H1 (cell line): ENCODE results near the gene ALK. TPM values are rescaled to one million over a fixed set of nuclear protein-coding genes. Genes with fewer than 3 reads are reported as not detected.

ENCODE experiments used
- CTCF ChIA-PET: fragments of 300-600 bp; sonication (Branson Sonifier 250); formaldehyde crosslinking; loops from one replicate; lab custom pipeline; 2021; ENCODE audit not compliant: partially characterized antibody; lab: Charles Lee
- POLR2A ChIA-PET: fragments of 300-600 bp; sonication (Branson Sonifier 250); formaldehyde crosslinking; loops from one replicate; lab custom pipeline; 2021; ENCODE audit warnings: inconsistent platforms; ENCODE audit not compliant: partially characterized antibody; lab: Charles Lee
- DNase-seq, 2 experiments: peaks; one replicate each; pipeline versions ENCODE4 v3.0.0 to v3.0.0-alpha.2; 2010 to 2022; ENCODE audit warnings: low spot score in 2 of 2, low read depth in 1 of 2, mixed read lengths in 1 of 2
- FAIRE-seq: peaks from 2 replicates; lab custom pipeline; 2011; peaks lifted over from hg19 to GRCh38; lab: Jason Lieb, UNC
- H2AFZ ChIP-seq: 2 replicates; pipeline ENCODE4 v1.8.1; 2012; ENCODE audit warnings: low read length, inconsistent platforms
- H2AK5ac ChIP-seq: 2 replicates; pipeline ENCODE4 v1.6.1; 2013; ENCODE audit warnings: low read depth, low read length
- H2BK120ac ChIP-seq: replicated peaks from 2 replicates; pipeline ENCODE3; 2013; ENCODE audit warnings: low read depth, low read length, inconsistent platforms
- H2BK12ac ChIP-seq: 2 replicates; pipeline ENCODE4 v1.6.1; 2013; ENCODE audit warnings: low read depth, low read length
- H2BK15ac ChIP-seq: 2 replicates; pipeline ENCODE4 v1.6.1; 2013; ENCODE audit warnings: low read length
- H2BK20ac ChIP-seq: 2 replicates; pipeline ENCODE4 v1.6.1; 2013; ENCODE audit warnings: low read length
- H2BK5ac ChIP-seq: 2 replicates; pipeline ENCODE4 v1.6.1; 2013; ENCODE audit warnings: low read depth, low read length
- H3K14ac ChIP-seq: 2 replicates; pipeline ENCODE4 v1.6.1; 2013; ENCODE audit warnings: inconsistent platforms; ENCODE audit not compliant: insufficient read length
- H3K18ac ChIP-seq: 2 replicates; pipeline ENCODE4 v1.6.1; 2013; ENCODE audit warnings: low read length; ENCODE audit errors: extremely low read depth
- H3K23ac ChIP-seq: 2 replicates; pipeline ENCODE4 v1.6.1; 2013; ENCODE audit warnings: inconsistent platforms; ENCODE audit not compliant: insufficient read length
- H3K23me2 ChIP-seq: 2 replicates; pipeline ENCODE4 v1.6.1; 2013; ENCODE audit warnings: low read depth, low read length
- H3K27ac ChIP-seq: 2 replicates; pipeline ENCODE4 v1.6.1; 2011; ENCODE audit warnings: low read depth, low read length, inconsistent platforms
- H3K27me3 ChIP-seq, 4 experiments: replicated peaks in 1 of 4; 1 replicate in 1 of 4; 2 replicates in 3 of 4; pipeline versions ENCODE4 v1.6.1 to v1.8.1; 2011 to 2013; ENCODE audit warnings: low read length in 3 of 4, mild to moderate bottlenecking in 3 of 4, inconsistent platforms in 2 of 4, mixed read lengths in 2 of 4, moderate library complexity in 1 of 4; ENCODE audit not compliant: control insufficient read depth in 3 of 4, insufficient read depth in 3 of 4; ENCODE audit errors: extremely low read depth in 1 of 4
- H3K36me3 ChIP-seq, 4 experiments: 2 replicates each; pipeline versions ENCODE4 v1.6.1 to v1.8.1; 2011 to 2013; ENCODE audit warnings: mild to moderate bottlenecking in 4 of 4, low read length in 3 of 4, moderate library complexity in 2 of 4, control low read depth in 1 of 4, inconsistent platforms in 1 of 4; ENCODE audit not compliant: insufficient read depth in 4 of 4, control insufficient read depth in 2 of 4
- H3K4ac ChIP-seq: replicated peaks from 2 replicates; pipeline ENCODE3; 2013; ENCODE audit warnings: low read length, low read depth, mixed read lengths, inconsistent platforms; ENCODE audit not compliant: insufficient read length
- H3K4me1 ChIP-seq, 4 experiments: replicated peaks in 1 of 4; 1 replicate in 1 of 4; 2 replicates in 3 of 4; pipeline versions ENCODE4 v1.6.1 to v1.8.1; 2011 to 2013; ENCODE audit warnings: low read length in 3 of 4, inconsistent platforms in 2 of 4, mixed read lengths in 1 of 4; ENCODE audit not compliant: insufficient read depth in 4 of 4, control insufficient read depth in 3 of 4
- H3K4me2 ChIP-seq, 2 experiments: 2 replicates each; pipeline versions ENCODE4 v1.6.1 to v1.8.1; 2011 to 2013; ENCODE audit warnings: low read depth in 2 of 2, low read length in 2 of 2, control low read depth in 1 of 2, inconsistent platforms in 1 of 2, mild to moderate bottlenecking in 1 of 2; ENCODE audit not compliant: insufficient read depth in 1 of 2
- H3K4me3 ChIP-seq, 4 experiments: fragments of 200-600, 300-600 bp in 1 of 4; sonication (generic), shearing (Covaris generic), sonication (Bioruptor Twin) in 1 of 4; 2 replicates each; pipeline versions ENCODE4 v1.5.1 to v1.8.1; 2011 to 2016; ENCODE audit warnings: low read length in 4 of 4, low read depth in 3 of 4, control low read depth in 2 of 4, inconsistent platforms in 2 of 4, mild to moderate bottlenecking in 2 of 4, mixed read lengths in 1 of 4, moderate library complexity in 1 of 4; ENCODE audit not compliant: insufficient read depth in 2 of 4; ENCODE audit errors: extremely low read depth in 1 of 4
- H3K56ac ChIP-seq: replicated peaks from 2 replicates; pipeline ENCODE3; 2013; ENCODE audit warnings: low read depth, mild to moderate bottlenecking, mixed read lengths, low read length, inconsistent platforms; ENCODE audit not compliant: insufficient read length
- H3K79me1 ChIP-seq: 2 replicates; pipeline ENCODE4 v1.6.1; 2013; ENCODE audit warnings: low read depth, low read length, control low read depth
- H3K79me2 ChIP-seq, 2 experiments: 2 replicates each; pipeline versions ENCODE4 v1.6.1 to v1.8.1; 2012 to 2013; ENCODE audit warnings: low read length in 2 of 2, mild to moderate bottlenecking in 2 of 2, inconsistent platforms in 1 of 2; ENCODE audit not compliant: insufficient read depth in 2 of 2, control insufficient read depth in 1 of 2
- H3K9ac ChIP-seq, 4 experiments: replicated peaks in 1 of 4; 1 replicate in 1 of 4; 2 replicates in 3 of 4; pipeline versions ENCODE4 v1.6.1 to v1.8.1; 2011 to 2013; ENCODE audit warnings: low read depth in 3 of 4, low read length in 3 of 4, control low read depth in 2 of 4, mild to moderate bottlenecking in 2 of 4, moderate library complexity in 2 of 4, inconsistent platforms in 1 of 4; ENCODE audit errors: extremely low read depth in 1 of 4
- H3K9me3 ChIP-seq, 2 experiments: 2 replicates each; pipeline versions ENCODE4 v1.6.1 to v1.8.1; 2012 to 2013; ENCODE audit warnings: mild to moderate bottlenecking in 2 of 2, moderate library complexity in 2 of 2, control low read depth in 1 of 2, inconsistent platforms in 1 of 2, low read depth in 1 of 2, low read length in 1 of 2, mixed read lengths in 1 of 2; ENCODE audit not compliant: insufficient read depth in 2 of 2
- H4K20me1 ChIP-seq, 2 experiments: replicated peaks in 1 of 2; 2 replicates each; pipeline versions ENCODE3 to v1.8.1; 2011 to 2013; ENCODE audit warnings: inconsistent platforms in 2 of 2, low read length in 2 of 2, mild to moderate bottlenecking in 1 of 2; ENCODE audit not compliant: insufficient read depth in 2 of 2, control insufficient read depth in 1 of 2
- H4K5ac ChIP-seq: 2 replicates; pipeline ENCODE4 v1.6.1; 2013; ENCODE audit warnings: low read length, low read depth, mixed read lengths, inconsistent platforms; ENCODE audit not compliant: insufficient read length
- H4K8ac ChIP-seq: 2 replicates; pipeline ENCODE4 v1.8.0; 2013; ENCODE audit warnings: mild to moderate bottlenecking, moderate library complexity, low read length, inconsistent platforms; ENCODE audit not compliant: insufficient read depth; ENCODE audit errors: extremely low read depth
- H4K91ac ChIP-seq: replicated peaks from 2 replicates; pipeline ENCODE3; 2013; ENCODE audit warnings: low read length, mixed read lengths, inconsistent platforms; ENCODE audit not compliant: insufficient read length
- GABPA ChIP-seq: IDR thresholded peaks from 2 replicates; pipeline ENCODE4 v1.6.1; 2011; ENCODE audit warnings: mild to moderate bottlenecking, low read length, moderate library complexity, borderline replicate concordance; ENCODE audit not compliant: insufficient read depth
- JUND ChIP-seq: IDR thresholded peaks from 2 replicates; pipeline ENCODE4 v1.6.1; 2011; ENCODE audit warnings: mild to moderate bottlenecking, improper control_type of control experiment, low read length
- KDM5A ChIP-seq: fragments of 200-600 bp; IDR thresholded peaks from 2 replicates; pipeline ENCODE4 v1.7.1; 2012; ENCODE audit warnings: mild to moderate bottlenecking, low read length, inconsistent platforms, mixed read lengths
- NANOG ChIP-seq: IDR thresholded peaks from 2 replicates; pipeline ENCODE4 v1.6.1; 2011; ENCODE audit warnings: low read length, low read depth, mild to moderate bottlenecking, inconsistent platforms; ENCODE audit not compliant: insufficient read depth, poor library complexity, severe bottlenecking
- RBBP5 ChIP-seq: IDR thresholded peaks from 2 replicates; pipeline ENCODE4 v1.7.1; 2012; ENCODE audit warnings: low read depth, mild to moderate bottlenecking, inconsistent platforms, low read length, moderate library complexity, borderline replicate concordance
- SIN3A ChIP-seq, 2 experiments: IDR thresholded peaks in 1 of 2; conservative IDR thresholded peaks in 1 of 2; 2 replicates each; pipeline ENCODE4 v1.6.1; 2011 to 2012; ENCODE audit warnings: low read length in 2 of 2, improper control_type of control experiment in 1 of 2, low read depth in 1 of 2, mild to moderate bottlenecking in 1 of 2
- SIRT6 ChIP-seq: IDR thresholded peaks from one replicate; pipeline ENCODE4 v1.7.1; 2012; ENCODE audit warnings: low read length, inconsistent platforms
- TAF1 ChIP-seq: IDR thresholded peaks from 2 replicates; pipeline ENCODE4 v1.6.1; 2011; ENCODE audit warnings: mild to moderate bottlenecking, low read depth, low read length
- WGBS, 2 experiments: shearing (Covaris generic) in 1 of 2; methylation state at CpG; one replicate each; pipeline versions ENCODE4 v1.1.6 to v1.1.7; 2013 to 2015; ENCODE audit warnings: low lambda C conversion rate in 2 of 2, mixed read lengths in 2 of 2, inconsistent platforms in 1 of 2, low coverage in 1 of 2, missing lambda C conversion rate in 1 of 2; ENCODE audit not compliant: insufficient replicate concordance in 2 of 2, insufficient coverage in 1 of 2, insufficient read length in 1 of 2; ENCODE audit errors: extremely low coverage in 1 of 2, missing lambda C conversion rate in 1 of 2; 5-methylcytosine and 5-hydroxymethylcytosine counted together
- polyA plus RNA-seq, 7 experiments: library from polyadenylated mRNA; depleted of rRNA in 3 of 7; stranded (reverse) in 5 of 7; unstranded in 2 of 7; fragments of >200 nt in 5 of 7; fragments of 200-250 nt in 2 of 7; gene quantifications; 1 replicate in 5 of 7; 2 replicates in 1 of 7; 4 replicates in 1 of 7; pipeline versions ENCODE4 v1.2.1 to v1.2.3, GENCODE V29; 2011 to 2013; ENCODE audit warnings: missing spikeins in 2 of 7, mixed read lengths in 2 of 7
- total RNA-seq: library from RNA; stranded (reverse); fragmentation: NEBNext Ultra II Directional; extraction: Animal tissue kit (Norgen Biotek cat#: 25700); gene quantifications from 2 replicates; pipeline ENCODE4 v1.2.1, GENCODE V29; 2021
- TF ChIP-seq, protein P1 (sequence below): IDR thresholded peaks from 2 replicates; pipeline ENCODE4 v1.6.1; 2011; ENCODE audit warnings: low read length, improper control_type of control experiment
- TF ChIP-seq, protein P2 (sequence below), 3 experiments: IDR thresholded peaks; 1 replicate in 2 of 3; 2 replicates in 1 of 3; pipeline versions ENCODE4 v1.5.1 to v1.6.1; 2011; ENCODE audit warnings: low read length in 3 of 3, mild to moderate bottlenecking in 3 of 3, inconsistent platforms in 2 of 3, low read depth in 1 of 3, moderate library complexity in 1 of 3; ENCODE audit not compliant: insufficient read depth in 1 of 3; ENCODE audit errors: control extremely low read depth in 1 of 3

ALK gene
- total and polyA plus RNA-seq, 2 of the 8 experiments (the other 6 are each of a cell fraction or from before 2014, with no cell fraction given): 0.02 to 0.09 TPM

DNA sequence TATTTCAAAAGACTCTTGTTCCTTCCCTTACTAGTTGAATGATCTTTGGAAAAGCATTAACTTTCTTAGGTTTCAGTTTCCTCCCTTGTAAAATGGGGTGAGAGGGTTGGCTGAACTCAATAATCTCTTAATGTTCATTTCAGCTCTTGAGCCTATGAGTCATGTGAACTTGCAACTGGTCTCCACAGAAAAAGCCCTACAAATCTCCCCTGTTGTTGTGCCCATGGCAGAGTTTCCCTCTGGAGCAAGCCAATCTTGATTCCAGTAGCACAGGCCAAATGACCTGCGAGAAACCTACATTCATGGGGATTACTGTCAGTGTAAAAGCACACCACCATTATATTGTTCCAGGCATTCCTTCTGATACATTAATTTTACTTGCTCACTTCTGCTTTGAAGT lies 388.9 kb downstream of the ALK start:
- no peaks in the 10 kb centered on the region for H3K79me1 ChIP-seq
- H3K18ac ChIP-seq: no peak overlapping the region
- ChIA-PET POLR2A (no interaction called here), CTCF (interaction anchor here (0.5 kb wide), 1 partner anchor 180 kb away, joined by 3 read pairs; no protein-coding TSS in a partner anchor)
- no peaks in the 10 kb centered on the region for H4K20me1 ChIP-seq
- no peak overlapping the region for H3K9ac ChIP-seq
- H3K79me2 ChIP-seq: no peaks in the 10 kb centered on the region
- H4K91ac ChIP-seq: no peak overlapping the region
- no peak overlapping the region for H3K4me3 ChIP-seq
- H3K4me1 ChIP-seq: peaks cover 0 to 2% (median 0%) of the 10 kb centered on the region in 4 experiments; a peak in 1 of 7 replicates
- H4K5ac ChIP-seq: no peak overlapping the region
- no peak overlapping the region for H3K14ac ChIP-seq
- no peak overlapping the region for H2BK20ac ChIP-seq
- no peak overlapping the region for H2AK5ac ChIP-seq
- no peak overlapping the region for H3K23ac ChIP-seq
- no peak overlapping the region for H3K4me2 ChIP-seq
- no peak overlapping the region for H4K8ac ChIP-seq
- DNase-seq (no peak), FAIRE-seq (no peak)
- no peak overlapping the region for H2BK15ac ChIP-seq
- H3K9me3 ChIP-seq: 0 out of 4 replicates have a peak, but pooled peaks cover 0 to 4% of the 10 kb centered on the region in 2 experiments
- no peak overlapping the region for H2AFZ ChIP-seq
- H2BK5ac ChIP-seq: no peak overlapping the region
- H3K27ac ChIP-seq: no peak overlapping the region
- 80% methylated on average over 1 of the region's 1 CpG; no CpG with 5 or more reads in 1 of the 2 experiments for WGBS, 2 experiments
- H3K27me3 ChIP-seq: no peaks in the 10 kb centered on the region
- H3K23me2 ChIP-seq: no peaks in the 10 kb centered on the region
- H3K36me3 ChIP-seq: no peaks in the 10 kb centered on the region; a peak in 2 of 8 replicates
- H2BK12ac ChIP-seq: no peak overlapping the region
- H2BK120ac ChIP-seq: no peak overlapping the region
- no peak overlapping the region for H3K56ac ChIP-seq
- H3K4ac ChIP-seq: no peak overlapping the region
- no peak for TF ChIP-seq SIN3A (conservative IDR thresholded peaks at IDR 0.05 in 1 of 2, IDR thresholded peaks at IDR 0.05 in 1 of 2; ENCODE audit: low read depth in 1 of 2, low read length in 2 of 2)
- TF ChIP-seq GABPA: no peak
- TF ChIP-seq NANOG: no peak
- TF ChIP-seq, protein P1, sequence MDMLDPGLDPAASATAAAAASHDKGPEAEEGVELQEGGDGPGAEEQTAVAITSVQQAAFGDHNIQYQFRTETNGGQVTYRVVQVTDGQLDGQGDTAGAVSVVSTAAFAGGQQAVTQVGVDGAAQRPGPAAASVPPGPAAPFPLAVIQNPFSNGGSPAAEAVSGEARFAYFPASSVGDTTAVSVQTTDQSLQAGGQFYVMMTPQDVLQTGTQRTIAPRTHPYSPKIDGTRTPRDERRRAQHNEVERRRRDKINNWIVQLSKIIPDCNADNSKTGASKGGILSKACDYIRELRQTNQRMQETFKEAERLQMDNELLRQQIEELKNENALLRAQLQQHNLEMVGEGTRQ: no peak
- no peak for TF ChIP-seq JUND
- TF ChIP-seq, protein P2, sequence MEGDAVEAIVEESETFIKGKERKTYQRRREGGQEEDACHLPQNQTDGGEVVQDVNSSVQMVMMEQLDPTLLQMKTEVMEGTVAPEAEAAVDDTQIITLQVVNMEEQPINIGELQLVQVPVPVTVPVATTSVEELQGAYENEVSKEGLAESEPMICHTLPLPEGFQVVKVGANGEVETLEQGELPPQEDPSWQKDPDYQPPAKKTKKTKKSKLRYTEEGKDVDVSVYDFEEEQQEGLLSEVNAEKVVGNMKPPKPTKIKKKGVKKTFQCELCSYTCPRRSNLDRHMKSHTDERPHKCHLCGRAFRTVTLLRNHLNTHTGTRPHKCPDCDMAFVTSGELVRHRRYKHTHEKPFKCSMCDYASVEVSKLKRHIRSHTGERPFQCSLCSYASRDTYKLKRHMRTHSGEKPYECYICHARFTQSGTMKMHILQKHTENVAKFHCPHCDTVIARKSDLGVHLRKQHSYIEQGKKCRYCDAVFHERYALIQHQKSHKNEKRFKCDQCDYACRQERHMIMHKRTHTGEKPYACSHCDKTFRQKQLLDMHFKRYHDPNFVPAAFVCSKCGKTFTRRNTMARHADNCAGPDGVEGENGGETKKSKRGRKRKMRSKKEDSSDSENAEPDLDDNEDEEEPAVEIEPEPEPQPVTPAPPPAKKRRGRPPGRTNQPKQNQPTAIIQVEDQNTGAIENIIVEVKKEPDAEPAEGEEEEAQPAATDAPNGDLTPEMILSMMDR (IDR thresholded peaks at IDR 0.05; ENCODE audit: control extremely low read depth in 1 of 3, insufficient read depth in 1 of 3, low read depth in 1 of 3, low read length in 3 of 3): no peak
- no peak for TF ChIP-seq TAF1
- TF ChIP-seq KDM5A: no peak
- TF ChIP-seq SIRT6: no peak
- no peak for TF ChIP-seq RBBP5
